Amygdala (tissue), 56 donors: ENCODE results near the gene GALR3.
A peak's percentile ranks its signal among the peaks of the same experiment; 100 is the strongest.

Experiments used
- DNase-seq, 56 donors: peaks; one replicate each; lab custom pipeline; 2025; lab: John Stamatoyannopoulos, UW

The GALR3 gene

GRCh38 chr22:37818409-37819104 is 4.6 kb upstream of the GALR3 start:
- peak in 22 of 56 donors; percentile 7 to 54 (median 31) for DNase-seq

GRCh38 chr22:37819105-37819433 is 4.1 kb upstream of the GALR3 start:
- no peak for DNase-seq

- no peak for DNase-seq
These were observed 2.8 kb upstream of the GALR3 start for GRCh38 chr22:37820350-37820749.

GRCh38 chr22:37822079-37822833 is 926 bp upstream of the GALR3 start:
- no peak for DNase-seq

GRCh38 chr22:37824674-37825641 is 1.8 kb downstream of the GALR3 start:
- peak in 1 of 56 donors; percentile 29 for DNase-seq

- peak in 39 of 56 donors; percentile 10 to 77 (median 45) for DNase-seq
These were observed 3.9 kb downstream of the GALR3 start for GRCh38 chr22:37827056-37827455.

- no peak for DNase-seq
These were observed 7.1 kb downstream of the GALR3 start for GRCh38 chr22:37830093-37830842.

- no peak for DNase-seq
These were observed 8.3 kb downstream of the GALR3 start for GRCh38 chr22:37831472-37831871.

- DNase-seq = no peak
These were observed 9.1 kb downstream of the GALR3 start for GRCh38 chr22:37832022-37832857.

- no peak for DNase-seq
These were observed 19.0 kb downstream of the GALR3 start for GRCh38 chr22:37842015-37842793.

GRCh38 chr22:37843741-37844089 is 20.5 kb downstream of the GALR3 start:
- DNase-seq = peak in 14 of 56 donors; percentile 45 to 71 (median 62)

GRCh38 chr22:37844904-37845329 is 21.7 kb downstream of the GALR3 start:
- no peak for DNase-seq

- no peak for DNase-seq
These were observed 23.3 kb downstream of the GALR3 start for GRCh38 chr22:37846433-37846832.

GRCh38 chr22:37848587-37849088 is 25.5 kb downstream of the GALR3 start:
- no peak for DNase-seq

GRCh38 chr22:37849089-37849751 is 26.0 kb downstream of the GALR3 start, which contains the start of gene EIF3L:
Gene EIF3L (plus strand): TSS chr22:37849419. CDS start chr22:37849450, 31 bp downstream.
- peak; percentile 53 to 95 (median 86) for DNase-seq

- no peak for DNase-seq
These were observed 27.6 kb downstream of the GALR3 start for GRCh38 chr22:37850801-37851200.

GRCh38 chr22:37852418-37852817 is 29.2 kb downstream of the GALR3 start:
- DNase-seq = no peak

GRCh38 chr22:37854946-37855345 is 31.8 kb downstream of the GALR3 start:
- no peak for DNase-seq
